H1 (cell line): ENCODE measurements around the gene KRT72.

Experiments used
- BRCA1 ChIP-seq: IDR thresholded peaks from 2 replicates; pipeline ENCODE4 v1.6.1; 2012; ENCODE audit warnings: low read depth, low read length, improper control_type of control experiment
- CEBPB ChIP-seq: IDR thresholded peaks from 2 replicates; pipeline ENCODE4 v1.6.1; 2012; ENCODE audit warnings: low read depth, low read length
- EZH2 ChIP-seq: fragments of 200-600 bp; sonication (generic); IDR thresholded peaks from 2 replicates; pipeline ENCODE4 v1.7.1; 2012; ENCODE audit warnings: low read depth, mild to moderate bottlenecking, moderate library complexity, low read length, inconsistent platforms; ENCODE audit not compliant: severe bottlenecking
- MAFK ChIP-seq: IDR thresholded peaks from 2 replicates; pipeline ENCODE4 v1.6.1; 2012; ENCODE audit warnings: low read depth, mild to moderate bottlenecking, improper control_type of control experiment, low read length
- POLR2A ChIP-seq, 2 experiments: IDR thresholded peaks; 1 replicate in 1 of 2; 2 replicates in 1 of 2; pipeline ENCODE4 v1.6.1; 2011; ENCODE audit warnings: low read depth in 2 of 2, low read length in 2 of 2, mild to moderate bottlenecking in 2 of 2; ENCODE audit errors: control extremely low read depth in 1 of 2
- POLR2AphosphoS5 ChIP-seq: IDR thresholded peaks from 2 replicates; pipeline ENCODE4 v1.6.1; 2011; ENCODE audit warnings: low read depth, low read length
- RBBP5 ChIP-seq: IDR thresholded peaks from 2 replicates; pipeline ENCODE4 v1.7.1; 2012; ENCODE audit warnings: low read depth, mild to moderate bottlenecking, inconsistent platforms, low read length, moderate library complexity, borderline replicate concordance
- RFX5 ChIP-seq: IDR thresholded peaks from 2 replicates; pipeline ENCODE4 v1.6.1; 2011; ENCODE audit warnings: low read depth, low read length, improper control_type of control experiment, borderline replicate concordance
- TF ChIP-seq, protein P1 (sequence below): IDR thresholded peaks from 2 replicates; pipeline ENCODE4 v1.6.1; 2011; ENCODE audit warnings: low read depth, mild to moderate bottlenecking, low read length; ENCODE audit not compliant: insufficient read depth
- TF ChIP-seq, protein P2 (sequence below): fragments of 300-600 bp; sonication (generic); IDR thresholded peaks from 2 replicates; pipeline ENCODE4 v1.7.1; 2012; ENCODE audit warnings: low read length, moderate library complexity, mild to moderate bottlenecking, inconsistent platforms; ENCODE audit not compliant: insufficient replicate concordance
- TF ChIP-seq, protein P3 (sequence below), 3 experiments: IDR thresholded peaks; 1 replicate in 2 of 3; 2 replicates in 1 of 3; pipeline versions ENCODE4 v1.5.1 to v1.6.1; 2011; ENCODE audit warnings: low read length in 3 of 3, mild to moderate bottlenecking in 3 of 3, inconsistent platforms in 2 of 3, low read depth in 1 of 3, moderate library complexity in 1 of 3; ENCODE audit not compliant: insufficient read depth in 1 of 3; ENCODE audit errors: control extremely low read depth in 1 of 3

DNA sequence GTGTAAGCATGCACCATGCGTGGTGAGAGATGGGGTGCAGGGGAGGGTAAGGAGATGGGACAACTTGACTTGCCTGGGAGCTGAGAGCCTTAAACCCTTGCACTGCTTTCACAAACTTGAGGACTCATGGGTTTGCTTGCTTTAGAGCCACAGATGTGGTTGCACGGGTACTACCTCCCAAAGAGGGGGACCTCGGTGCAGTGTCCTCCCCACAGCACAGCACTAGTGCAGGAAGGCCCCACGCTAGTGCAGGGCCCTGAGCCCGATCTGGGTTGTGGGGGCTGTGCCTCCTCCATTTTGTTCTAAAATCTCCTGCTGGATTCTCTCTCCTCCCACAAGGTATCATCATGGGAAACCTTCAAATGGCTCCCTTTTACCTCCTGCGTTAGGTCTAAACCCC lies 11.2 kb downstream of the KRT72 start:
- TF ChIP-seq, protein P1, sequence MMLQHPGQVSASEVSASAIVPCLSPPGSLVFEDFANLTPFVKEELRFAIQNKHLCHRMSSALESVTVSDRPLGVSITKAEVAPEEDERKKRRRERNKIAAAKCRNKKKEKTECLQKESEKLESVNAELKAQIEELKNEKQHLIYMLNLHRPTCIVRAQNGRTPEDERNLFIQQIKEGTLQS, result no peak
- TF ChIP-seq RBBP5 (no peak), POLR2A (IDR thresholded peaks at IDR 0.05; ENCODE audit: control extremely low read depth in 1 of 2, low read depth in 2 of 2, low read length in 2 of 2) (no peak), BRCA1 (no peak), MAFK (no peak), RFX5 (no peak), EZH2 (no peak), POLR2AphosphoS5 (no peak), CEBPB (no peak)
- TF ChIP-seq, protein P2, sequence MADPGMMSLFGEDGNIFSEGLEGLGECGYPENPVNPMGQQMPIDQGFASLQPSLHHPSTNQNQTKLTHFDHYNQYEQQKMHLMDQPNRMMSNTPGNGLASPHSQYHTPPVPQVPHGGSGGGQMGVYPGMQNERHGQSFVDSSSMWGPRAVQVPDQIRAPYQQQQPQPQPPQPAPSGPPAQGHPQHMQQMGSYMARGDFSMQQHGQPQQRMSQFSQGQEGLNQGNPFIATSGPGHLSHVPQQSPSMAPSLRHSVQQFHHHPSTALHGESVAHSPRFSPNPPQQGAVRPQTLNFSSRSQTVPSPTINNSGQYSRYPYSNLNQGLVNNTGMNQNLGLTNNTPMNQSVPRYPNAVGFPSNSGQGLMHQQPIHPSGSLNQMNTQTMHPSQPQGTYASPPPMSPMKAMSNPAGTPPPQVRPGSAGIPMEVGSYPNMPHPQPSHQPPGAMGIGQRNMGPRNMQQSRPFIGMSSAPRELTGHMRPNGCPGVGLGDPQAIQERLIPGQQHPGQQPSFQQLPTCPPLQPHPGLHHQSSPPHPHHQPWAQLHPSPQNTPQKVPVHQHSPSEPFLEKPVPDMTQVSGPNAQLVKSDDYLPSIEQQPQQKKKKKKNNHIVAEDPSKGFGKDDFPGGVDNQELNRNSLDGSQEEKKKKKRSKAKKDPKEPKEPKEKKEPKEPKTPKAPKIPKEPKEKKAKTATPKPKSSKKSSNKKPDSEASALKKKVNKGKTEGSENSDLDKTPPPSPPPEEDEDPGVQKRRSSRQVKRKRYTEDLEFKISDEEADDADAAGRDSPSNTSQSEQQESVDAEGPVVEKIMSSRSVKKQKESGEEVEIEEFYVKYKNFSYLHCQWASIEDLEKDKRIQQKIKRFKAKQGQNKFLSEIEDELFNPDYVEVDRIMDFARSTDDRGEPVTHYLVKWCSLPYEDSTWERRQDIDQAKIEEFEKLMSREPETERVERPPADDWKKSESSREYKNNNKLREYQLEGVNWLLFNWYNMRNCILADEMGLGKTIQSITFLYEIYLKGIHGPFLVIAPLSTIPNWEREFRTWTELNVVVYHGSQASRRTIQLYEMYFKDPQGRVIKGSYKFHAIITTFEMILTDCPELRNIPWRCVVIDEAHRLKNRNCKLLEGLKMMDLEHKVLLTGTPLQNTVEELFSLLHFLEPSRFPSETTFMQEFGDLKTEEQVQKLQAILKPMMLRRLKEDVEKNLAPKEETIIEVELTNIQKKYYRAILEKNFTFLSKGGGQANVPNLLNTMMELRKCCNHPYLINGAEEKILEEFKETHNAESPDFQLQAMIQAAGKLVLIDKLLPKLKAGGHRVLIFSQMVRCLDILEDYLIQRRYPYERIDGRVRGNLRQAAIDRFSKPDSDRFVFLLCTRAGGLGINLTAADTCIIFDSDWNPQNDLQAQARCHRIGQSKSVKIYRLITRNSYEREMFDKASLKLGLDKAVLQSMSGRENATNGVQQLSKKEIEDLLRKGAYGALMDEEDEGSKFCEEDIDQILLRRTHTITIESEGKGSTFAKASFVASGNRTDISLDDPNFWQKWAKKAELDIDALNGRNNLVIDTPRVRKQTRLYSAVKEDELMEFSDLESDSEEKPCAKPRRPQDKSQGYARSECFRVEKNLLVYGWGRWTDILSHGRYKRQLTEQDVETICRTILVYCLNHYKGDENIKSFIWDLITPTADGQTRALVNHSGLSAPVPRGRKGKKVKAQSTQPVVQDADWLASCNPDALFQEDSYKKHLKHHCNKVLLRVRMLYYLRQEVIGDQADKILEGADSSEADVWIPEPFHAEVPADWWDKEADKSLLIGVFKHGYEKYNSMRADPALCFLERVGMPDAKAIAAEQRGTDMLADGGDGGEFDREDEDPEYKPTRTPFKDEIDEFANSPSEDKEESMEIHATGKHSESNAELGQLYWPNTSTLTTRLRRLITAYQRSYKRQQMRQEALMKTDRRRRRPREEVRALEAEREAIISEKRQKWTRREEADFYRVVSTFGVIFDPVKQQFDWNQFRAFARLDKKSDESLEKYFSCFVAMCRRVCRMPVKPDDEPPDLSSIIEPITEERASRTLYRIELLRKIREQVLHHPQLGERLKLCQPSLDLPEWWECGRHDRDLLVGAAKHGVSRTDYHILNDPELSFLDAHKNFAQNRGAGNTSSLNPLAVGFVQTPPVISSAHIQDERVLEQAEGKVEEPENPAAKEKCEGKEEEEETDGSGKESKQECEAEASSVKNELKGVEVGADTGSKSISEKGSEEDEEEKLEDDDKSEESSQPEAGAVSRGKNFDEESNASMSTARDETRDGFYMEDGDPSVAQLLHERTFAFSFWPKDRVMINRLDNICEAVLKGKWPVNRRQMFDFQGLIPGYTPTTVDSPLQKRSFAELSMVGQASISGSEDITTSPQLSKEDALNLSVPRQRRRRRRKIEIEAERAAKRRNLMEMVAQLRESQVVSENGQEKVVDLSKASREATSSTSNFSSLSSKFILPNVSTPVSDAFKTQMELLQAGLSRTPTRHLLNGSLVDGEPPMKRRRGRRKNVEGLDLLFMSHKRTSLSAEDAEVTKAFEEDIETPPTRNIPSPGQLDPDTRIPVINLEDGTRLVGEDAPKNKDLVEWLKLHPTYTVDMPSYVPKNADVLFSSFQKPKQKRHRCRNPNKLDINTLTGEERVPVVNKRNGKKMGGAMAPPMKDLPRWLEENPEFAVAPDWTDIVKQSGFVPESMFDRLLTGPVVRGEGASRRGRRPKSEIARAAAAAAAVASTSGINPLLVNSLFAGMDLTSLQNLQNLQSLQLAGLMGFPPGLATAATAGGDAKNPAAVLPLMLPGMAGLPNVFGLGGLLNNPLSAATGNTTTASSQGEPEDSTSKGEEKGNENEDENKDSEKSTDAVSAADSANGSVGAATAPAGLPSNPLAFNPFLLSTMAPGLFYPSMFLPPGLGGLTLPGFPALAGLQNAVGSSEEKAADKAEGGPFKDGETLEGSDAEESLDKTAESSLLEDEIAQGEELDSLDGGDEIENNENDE, result no peak
- TF ChIP-seq, protein P3, sequence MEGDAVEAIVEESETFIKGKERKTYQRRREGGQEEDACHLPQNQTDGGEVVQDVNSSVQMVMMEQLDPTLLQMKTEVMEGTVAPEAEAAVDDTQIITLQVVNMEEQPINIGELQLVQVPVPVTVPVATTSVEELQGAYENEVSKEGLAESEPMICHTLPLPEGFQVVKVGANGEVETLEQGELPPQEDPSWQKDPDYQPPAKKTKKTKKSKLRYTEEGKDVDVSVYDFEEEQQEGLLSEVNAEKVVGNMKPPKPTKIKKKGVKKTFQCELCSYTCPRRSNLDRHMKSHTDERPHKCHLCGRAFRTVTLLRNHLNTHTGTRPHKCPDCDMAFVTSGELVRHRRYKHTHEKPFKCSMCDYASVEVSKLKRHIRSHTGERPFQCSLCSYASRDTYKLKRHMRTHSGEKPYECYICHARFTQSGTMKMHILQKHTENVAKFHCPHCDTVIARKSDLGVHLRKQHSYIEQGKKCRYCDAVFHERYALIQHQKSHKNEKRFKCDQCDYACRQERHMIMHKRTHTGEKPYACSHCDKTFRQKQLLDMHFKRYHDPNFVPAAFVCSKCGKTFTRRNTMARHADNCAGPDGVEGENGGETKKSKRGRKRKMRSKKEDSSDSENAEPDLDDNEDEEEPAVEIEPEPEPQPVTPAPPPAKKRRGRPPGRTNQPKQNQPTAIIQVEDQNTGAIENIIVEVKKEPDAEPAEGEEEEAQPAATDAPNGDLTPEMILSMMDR (IDR thresholded peaks at IDR 0.05; ENCODE audit: control extremely low read depth in 1 of 3, insufficient read depth in 1 of 3, low read depth in 1 of 3, low read length in 3 of 3), result no peak
